GM13976 (cell line): ENCODE measurements around the gene HS3ST3A1.

Experiments
- DNase-seq: peaks from one replicate; pipeline ENCODE4 v3.0.0; 2012; ENCODE audit warnings: low spot score
- in situ Hi-C: fragments of 300-500 bp; cut with MboI; formaldehyde crosslinking; loops from one replicate; pipeline ENCODE4 v1.12.0; 2022; ENCODE audit warnings: low sequenced_read_pairs, mixed read lengths, inconsistent platforms; ENCODE audit not compliant: unreplicated experiment
- TF ChIP-seq, protein P1 (sequence below): IDR thresholded peaks from 2 replicates; pipeline ENCODE4 v1.5.1; 2012; ENCODE audit warnings: borderline replicate concordance, mild to moderate bottlenecking; ENCODE audit not compliant: insufficient read depth; ENCODE audit errors: extremely low read depth, missing control alignments, control extremely low read depth

The HS3ST3A1 gene

DNA sequence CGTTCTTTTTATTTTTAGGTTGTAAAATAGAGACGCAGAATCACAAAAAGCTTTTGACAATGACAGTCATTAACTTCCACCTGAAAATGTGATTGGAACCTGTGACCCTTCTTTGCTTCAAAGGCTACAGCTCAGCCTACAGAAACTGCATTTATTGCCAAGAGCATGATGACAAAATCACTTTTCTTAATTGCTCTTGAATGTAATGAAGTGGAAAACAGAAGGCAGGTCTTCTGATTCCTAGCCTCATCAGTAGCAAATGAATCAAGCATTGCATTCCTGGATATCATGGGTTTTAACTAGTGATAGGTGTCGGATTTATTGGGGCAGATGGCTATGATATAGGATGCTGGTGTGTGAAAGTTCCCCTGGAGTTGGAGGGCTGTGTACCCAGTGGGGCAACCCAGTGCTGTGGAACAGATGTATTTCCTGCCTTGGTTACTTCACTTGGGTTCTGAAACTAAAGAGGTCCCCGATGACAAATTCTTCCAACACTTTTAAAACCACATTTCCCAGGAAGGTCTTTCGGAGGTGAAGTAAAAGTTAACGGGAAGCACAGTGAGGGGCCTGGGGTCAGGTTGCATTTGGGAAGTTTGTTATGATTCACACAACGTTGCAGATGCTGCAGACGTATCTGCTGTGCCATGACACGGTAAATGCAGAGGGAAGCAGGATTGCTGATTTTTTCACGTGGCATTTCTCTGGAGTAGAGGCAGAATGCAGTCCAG is 127.5 kb downstream of the HS3ST3A1 start:
- DNase-seq: no peak
- in situ Hi-C loops: no loop called here
- TF ChIP-seq, protein P1, sequence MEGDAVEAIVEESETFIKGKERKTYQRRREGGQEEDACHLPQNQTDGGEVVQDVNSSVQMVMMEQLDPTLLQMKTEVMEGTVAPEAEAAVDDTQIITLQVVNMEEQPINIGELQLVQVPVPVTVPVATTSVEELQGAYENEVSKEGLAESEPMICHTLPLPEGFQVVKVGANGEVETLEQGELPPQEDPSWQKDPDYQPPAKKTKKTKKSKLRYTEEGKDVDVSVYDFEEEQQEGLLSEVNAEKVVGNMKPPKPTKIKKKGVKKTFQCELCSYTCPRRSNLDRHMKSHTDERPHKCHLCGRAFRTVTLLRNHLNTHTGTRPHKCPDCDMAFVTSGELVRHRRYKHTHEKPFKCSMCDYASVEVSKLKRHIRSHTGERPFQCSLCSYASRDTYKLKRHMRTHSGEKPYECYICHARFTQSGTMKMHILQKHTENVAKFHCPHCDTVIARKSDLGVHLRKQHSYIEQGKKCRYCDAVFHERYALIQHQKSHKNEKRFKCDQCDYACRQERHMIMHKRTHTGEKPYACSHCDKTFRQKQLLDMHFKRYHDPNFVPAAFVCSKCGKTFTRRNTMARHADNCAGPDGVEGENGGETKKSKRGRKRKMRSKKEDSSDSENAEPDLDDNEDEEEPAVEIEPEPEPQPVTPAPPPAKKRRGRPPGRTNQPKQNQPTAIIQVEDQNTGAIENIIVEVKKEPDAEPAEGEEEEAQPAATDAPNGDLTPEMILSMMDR: no peak

DNA sequence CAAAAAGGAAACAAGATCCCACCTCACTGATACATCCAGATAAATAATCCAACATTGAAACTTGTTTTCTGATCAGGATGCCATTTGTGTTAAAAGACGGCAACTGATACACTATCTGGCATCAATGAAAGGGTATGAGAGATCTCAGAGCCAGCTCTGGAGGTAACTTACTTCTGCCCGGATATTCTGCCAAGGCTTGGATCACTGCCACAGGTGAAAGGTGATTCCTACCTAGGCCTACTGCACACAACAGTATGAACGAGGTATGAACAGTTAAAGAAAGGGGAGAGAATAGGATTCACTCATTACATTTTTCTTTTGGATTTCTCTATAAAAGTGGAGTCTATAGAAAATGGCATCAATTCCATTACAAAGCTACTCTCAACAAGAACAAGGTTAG is 136.1 kb downstream of the HS3ST3A1 start:
- in situ Hi-C loops: no loop called here
- no peak for DNase-seq
- TF ChIP-seq, protein P1: no peak

DNA sequence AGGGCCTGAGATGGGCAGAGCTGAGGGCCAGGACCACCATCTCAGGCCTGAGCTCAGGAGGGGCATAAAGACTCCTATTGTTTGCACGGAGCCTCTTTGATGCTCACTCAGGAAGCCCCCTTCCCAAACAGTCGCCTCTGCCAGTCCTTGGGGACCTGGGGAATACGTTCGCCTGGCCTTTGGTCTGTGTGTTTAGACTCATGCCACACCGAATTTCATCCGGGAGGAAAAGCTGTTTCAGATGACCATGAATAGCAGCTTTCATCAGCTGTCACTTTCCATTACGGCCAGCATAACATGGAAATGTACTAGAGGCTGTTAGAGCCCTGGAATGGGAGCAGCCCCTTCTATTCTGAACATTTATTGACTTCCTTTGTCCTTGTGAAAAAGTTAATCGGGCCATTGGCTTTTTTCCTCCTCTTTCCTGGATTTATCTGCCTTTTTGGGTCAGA is 139.0 kb downstream of the HS3ST3A1 start:
- TF ChIP-seq, protein P1: no peak
- in situ Hi-C loops: no loop called here
- no peak for DNase-seq

DNA sequence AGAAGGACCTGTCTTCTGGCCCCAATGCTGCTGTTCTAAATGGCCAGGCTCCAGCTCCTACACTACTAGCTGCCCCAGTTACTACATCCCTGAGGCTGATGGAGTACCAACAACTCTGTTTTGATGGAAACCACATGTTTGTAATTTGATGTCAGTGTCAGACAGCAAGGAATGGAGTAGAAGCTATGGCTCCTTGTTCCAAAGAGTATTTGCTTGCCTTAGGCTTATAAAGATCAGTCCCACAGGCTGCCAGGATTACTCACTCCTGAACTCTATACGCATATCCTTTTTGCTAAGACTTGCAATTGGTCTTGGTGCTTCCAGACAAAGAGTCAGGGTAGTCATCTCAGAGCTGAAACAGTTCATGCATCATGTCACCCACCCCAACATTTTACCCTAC is 139.6 kb downstream of the HS3ST3A1 start:
- no peak for DNase-seq
- TF ChIP-seq, protein P1: no peak
- in situ Hi-C loops: no loop called here

DNA sequence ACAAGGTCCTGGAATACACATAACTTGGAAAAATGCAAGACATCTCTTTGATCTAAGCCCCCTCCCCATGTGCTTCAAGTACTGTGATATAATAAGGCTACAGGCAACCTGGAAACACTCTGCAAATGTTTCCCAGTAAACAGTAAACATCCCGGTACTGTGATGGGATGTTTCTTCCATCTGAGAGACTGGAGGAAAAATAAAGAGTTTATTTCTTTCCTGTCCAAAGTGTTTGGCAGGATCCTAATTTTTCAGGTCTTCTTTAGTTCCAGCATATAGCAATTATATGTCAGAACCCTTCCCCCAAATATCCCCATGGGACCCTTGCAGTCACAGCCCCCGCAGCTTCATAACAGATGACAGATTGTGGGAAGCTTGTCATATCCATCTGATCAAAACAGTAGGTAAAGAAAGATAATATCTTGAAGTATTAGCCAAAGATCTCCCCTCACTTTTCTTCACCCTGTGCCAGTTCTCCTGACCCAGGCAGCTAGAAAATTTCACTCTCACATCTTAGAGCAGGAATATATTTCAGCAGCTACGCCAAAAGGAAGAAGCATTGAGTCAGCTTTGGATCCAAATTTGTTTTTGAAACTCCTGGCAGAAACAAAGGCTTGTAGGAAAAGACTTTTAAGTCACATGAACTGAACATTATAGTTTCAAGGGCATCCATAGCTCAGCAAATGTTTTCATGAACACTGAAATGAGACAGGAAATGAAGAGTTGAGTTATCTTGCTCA is 141.3 kb downstream of the HS3ST3A1 start:
- TF ChIP-seq, protein P1: no peak
- no peak for DNase-seq
- in situ Hi-C loops: no loop called here

DNA sequence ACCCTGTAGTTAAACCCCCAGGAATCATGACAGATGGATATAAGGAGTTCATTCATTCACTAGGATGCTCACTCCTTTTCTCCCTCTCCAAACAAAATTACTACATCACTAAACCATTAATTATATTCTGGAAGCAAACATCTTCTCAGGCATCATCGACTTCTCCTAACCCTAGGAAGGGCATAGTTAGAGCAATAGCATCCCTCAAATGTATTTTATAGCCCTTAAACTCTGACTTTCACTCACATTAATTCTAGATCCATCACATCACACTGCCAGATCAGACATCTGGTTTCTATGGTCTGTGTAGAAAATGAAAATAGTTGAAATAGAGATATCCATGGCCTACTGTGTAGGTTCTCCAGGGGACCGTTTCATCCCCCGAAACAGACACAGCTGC is 143.9 kb downstream of the HS3ST3A1 start:
- in situ Hi-C loops: no loop called here
- TF ChIP-seq, protein P1: no peak
- no peak for DNase-seq
